Measurements from ENCODE around the gene TTC34. TPM values are rescaled to one million over a fixed set of nuclear protein-coding genes. Genes with fewer than 3 reads are reported as not detected.

TTC34 gene
- total RNA-seq, 1 experiment from 2014 or later = 0.61 TPM

GRCh38 chr1:2802421-2802961 lies 998 bp upstream of the TTC34 start:
- H3K9me3 Mint-ChIP-seq = peaks cover 7% of the 10 kb centered on the region; the same call in 1 of the 2 replicates
- TF ChIP-seq ZNF423 (CRISPR knock-in tag; IDR thresholded peaks at IDR 0.05) (no peak), NFYB (CRISPR knock-in tag; conservative IDR thresholded peaks at IDR 0.05; ENCODE audit: low read depth) (no peak), GABPB1 (CRISPR knock-in tag; IDR thresholded peaks at IDR 0.05) (no peak), ETV6 (CRISPR knock-in tag; IDR thresholded peaks at IDR 0.05) (no peak), NR3C1 (CRISPR knock-in tag; conservative IDR thresholded peaks at IDR 0.05; ENCODE audit: low read depth) (no peak), ZNF671 (CRISPR knock-in tag; IDR thresholded peaks at IDR 0.05) (no peak), CREB1 (CRISPR knock-in tag; IDR thresholded peaks at IDR 0.05) (no peak), JUN (CRISPR knock-in tag; IDR thresholded peaks at IDR 0.05) (no peak), NFATC4 (CRISPR knock-in tag; IDR thresholded peaks at IDR 0.05) (no peak), FOXP4 (CRISPR knock-in tag; IDR thresholded peaks at IDR 0.05) (no peak), SP1 (CRISPR knock-in tag; conservative IDR thresholded peaks at IDR 0.05) (no peak)
- TF ChIP-seq, protein P1, sequence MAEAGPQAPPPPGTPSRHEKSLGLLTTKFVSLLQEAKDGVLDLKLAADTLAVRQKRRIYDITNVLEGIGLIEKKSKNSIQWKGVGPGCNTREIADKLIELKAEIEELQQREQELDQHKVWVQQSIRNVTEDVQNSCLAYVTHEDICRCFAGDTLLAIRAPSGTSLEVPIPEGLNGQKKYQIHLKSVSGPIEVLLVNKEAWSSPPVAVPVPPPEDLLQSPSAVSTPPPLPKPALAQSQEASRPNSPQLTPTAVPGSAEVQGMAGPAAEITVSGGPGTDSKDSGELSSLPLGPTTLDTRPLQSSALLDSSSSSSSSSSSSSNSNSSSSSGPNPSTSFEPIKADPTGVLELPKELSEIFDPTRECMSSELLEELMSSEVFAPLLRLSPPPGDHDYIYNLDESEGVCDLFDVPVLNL (CRISPR knock-in tag; IDR thresholded peaks at IDR 0.05; ENCODE audit: borderline replicate concordance, low read depth) = no peak
- TF ChIP-seq, protein P2, sequence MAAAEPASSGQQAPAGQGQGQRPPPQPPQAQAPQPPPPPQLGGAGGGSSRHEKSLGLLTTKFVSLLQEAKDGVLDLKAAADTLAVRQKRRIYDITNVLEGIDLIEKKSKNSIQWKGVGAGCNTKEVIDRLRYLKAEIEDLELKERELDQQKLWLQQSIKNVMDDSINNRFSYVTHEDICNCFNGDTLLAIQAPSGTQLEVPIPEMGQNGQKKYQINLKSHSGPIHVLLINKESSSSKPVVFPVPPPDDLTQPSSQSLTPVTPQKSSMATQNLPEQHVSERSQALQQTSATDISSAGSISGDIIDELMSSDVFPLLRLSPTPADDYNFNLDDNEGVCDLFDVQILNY (CRISPR knock-in tag; IDR thresholded peaks at IDR 0.05) = no peak
- TF ChIP-seq, protein P3, sequence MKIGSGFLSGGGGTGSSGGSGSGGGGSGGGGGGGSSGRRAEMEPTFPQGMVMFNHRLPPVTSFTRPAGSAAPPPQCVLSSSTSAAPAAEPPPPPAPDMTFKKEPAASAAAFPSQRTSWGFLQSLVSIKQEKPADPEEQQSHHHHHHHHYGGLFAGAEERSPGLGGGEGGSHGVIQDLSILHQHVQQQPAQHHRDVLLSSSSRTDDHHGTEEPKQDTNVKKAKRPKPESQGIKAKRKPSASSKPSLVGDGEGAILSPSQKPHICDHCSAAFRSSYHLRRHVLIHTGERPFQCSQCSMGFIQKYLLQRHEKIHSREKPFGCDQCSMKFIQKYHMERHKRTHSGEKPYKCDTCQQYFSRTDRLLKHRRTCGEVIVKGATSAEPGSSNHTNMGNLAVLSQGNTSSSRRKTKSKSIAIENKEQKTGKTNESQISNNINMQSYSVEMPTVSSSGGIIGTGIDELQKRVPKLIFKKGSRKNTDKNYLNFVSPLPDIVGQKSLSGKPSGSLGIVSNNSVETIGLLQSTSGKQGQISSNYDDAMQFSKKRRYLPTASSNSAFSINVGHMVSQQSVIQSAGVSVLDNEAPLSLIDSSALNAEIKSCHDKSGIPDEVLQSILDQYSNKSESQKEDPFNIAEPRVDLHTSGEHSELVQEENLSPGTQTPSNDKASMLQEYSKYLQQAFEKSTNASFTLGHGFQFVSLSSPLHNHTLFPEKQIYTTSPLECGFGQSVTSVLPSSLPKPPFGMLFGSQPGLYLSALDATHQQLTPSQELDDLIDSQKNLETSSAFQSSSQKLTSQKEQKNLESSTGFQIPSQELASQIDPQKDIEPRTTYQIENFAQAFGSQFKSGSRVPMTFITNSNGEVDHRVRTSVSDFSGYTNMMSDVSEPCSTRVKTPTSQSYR (CRISPR knock-in tag; IDR thresholded peaks at IDR 0.05) = no peak
- ChIA-PET CTCF (interaction anchor here (1.3 kb wide), 1 partner anchor 16 kb away, joined by 4 read pairs; no protein-coding TSS in a partner anchor), POLR2A (no interaction called here)
- no peak for DNase-seq (ENCODE audit: low spot score)
- H3K36me3 Mint-ChIP-seq = peaks cover 12% of the 10 kb centered on the region
- H3K4me1 Mint-ChIP-seq = no peaks in the 10 kb centered on the region
- ATAC-seq = no peak
- H3K4me3 Mint-ChIP-seq = no peak overlapping the region
- peaks cover 4% of the 10 kb centered on the region for H3K27me3 Mint-ChIP-seq (ENCODE audit: low read depth)
- H3K27ac Mint-ChIP-seq = no peak overlapping the region

DNA sequence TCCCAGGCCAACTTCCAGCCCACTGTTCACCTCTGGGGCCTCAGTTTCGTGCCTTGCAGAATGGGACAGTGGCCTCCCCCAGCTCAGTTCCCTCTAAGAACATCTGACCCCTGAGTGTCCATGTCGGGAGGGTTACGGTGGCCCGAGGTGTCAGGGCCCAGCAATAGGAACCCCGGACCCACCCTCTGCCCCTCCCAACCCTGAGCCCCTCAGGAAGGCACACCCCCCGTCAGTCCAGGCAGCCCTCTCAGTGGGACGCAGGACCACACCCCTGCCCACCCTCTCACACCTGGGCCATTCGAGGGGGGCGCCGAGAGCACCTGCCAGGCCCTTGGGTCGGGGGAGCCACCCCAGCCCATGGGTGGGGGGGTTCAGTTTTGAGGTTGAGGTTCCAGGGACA lies 447 bp downstream of the TTC34 start:
- no peak for ATAC-seq
- Mint-ChIP-seq H3K27ac (no peak overlapping the region), H3K27me3 (ENCODE audit: low read depth) (peaks cover 8% of the 10 kb centered on the region), H3K4me1 (no peaks in the 10 kb centered on the region), H3K36me3 (peaks cover 14% of the 10 kb centered on the region), H3K4me3 (no peak overlapping the region), H3K9me3 (peaks cover 20% of the 10 kb centered on the region)
- CTCF ChIA-PET = interaction anchor here (0.6 to 1.7 kb wide), 3 partner anchors 14 to 202 kb away, joined by 3 to 8 read pairs (median 3); no protein-coding TSS in a partner anchor
- POLR2A ChIA-PET = no interaction called here
- no peak for DNase-seq (ENCODE audit: low spot score)
- TF ChIP-seq SP1 (CRISPR knock-in tag; conservative IDR thresholded peaks at IDR 0.05) = no peak
- no peak for TF ChIP-seq RELA (CRISPR knock-in tag; IDR thresholded peaks at IDR 0.05; ENCODE audit: borderline replicate concordance)
- no peak for TF ChIP-seq STAT6 (CRISPR knock-in tag; conservative IDR thresholded peaks at IDR 0.05; ENCODE audit: low read depth)
- TF ChIP-seq ELF4 (CRISPR knock-in tag; IDR thresholded peaks at IDR 0.05; ENCODE audit: low read depth) = no peak
- no peak for TF ChIP-seq MAX (CRISPR knock-in tag; IDR thresholded peaks at IDR 0.05)
- TF ChIP-seq ZBTB21 (CRISPR knock-in tag; IDR thresholded peaks at IDR 0.05; ENCODE audit: borderline replicate concordance) = no peak
- no peak for TF ChIP-seq MYBL2 (CRISPR knock-in tag; IDR thresholded peaks at IDR 0.05)
- TF ChIP-seq EMX1 (CRISPR knock-in tag; IDR thresholded peaks at IDR 0.05) = no peak
- TF ChIP-seq, protein P4, sequence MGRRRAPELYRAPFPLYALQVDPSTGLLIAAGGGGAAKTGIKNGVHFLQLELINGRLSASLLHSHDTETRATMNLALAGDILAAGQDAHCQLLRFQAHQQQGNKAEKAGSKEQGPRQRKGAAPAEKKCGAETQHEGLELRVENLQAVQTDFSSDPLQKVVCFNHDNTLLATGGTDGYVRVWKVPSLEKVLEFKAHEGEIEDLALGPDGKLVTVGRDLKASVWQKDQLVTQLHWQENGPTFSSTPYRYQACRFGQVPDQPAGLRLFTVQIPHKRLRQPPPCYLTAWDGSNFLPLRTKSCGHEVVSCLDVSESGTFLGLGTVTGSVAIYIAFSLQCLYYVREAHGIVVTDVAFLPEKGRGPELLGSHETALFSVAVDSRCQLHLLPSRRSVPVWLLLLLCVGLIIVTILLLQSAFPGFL (CRISPR knock-in tag; IDR thresholded peaks at IDR 0.05; ENCODE audit: borderline replicate concordance) = no peak
- TF ChIP-seq, protein P1 (CRISPR knock-in tag; IDR thresholded peaks at IDR 0.05; ENCODE audit: borderline replicate concordance, low read depth) = no peak
- TF ChIP-seq ZNF416 (CRISPR knock-in tag; IDR thresholded peaks at IDR 0.05) = no peak
